Nephron (organoid): ENCODE measurements around the gene PPP1R14C.

Experiments
- H3K27ac Mint-ChIP-seq, 3 experiments: 2 replicates each; pipeline ENCODE4 v1.8.0; 2020; ENCODE audit warnings: mixed read lengths in 3 of 3, mild to moderate bottlenecking in 2 of 3, moderate library complexity in 1 of 3
- H3K27me3 Mint-ChIP-seq: 2 replicates; pipeline ENCODE4 v1.8.0; 2021; ENCODE audit warnings: low read depth, mild to moderate bottlenecking, moderate library complexity, mixed read lengths
- H3K36me3 Mint-ChIP-seq: 2 replicates; pipeline ENCODE4 v1.8.0; 2020; ENCODE audit warnings: low read depth, mixed read lengths
- H3K4me1 Mint-ChIP-seq: 2 replicates; pipeline ENCODE4 v1.8.0; 2020; ENCODE audit warnings: mixed read lengths
- H3K4me3 Mint-ChIP-seq, 3 experiments: 2 replicates each; pipeline ENCODE4 v1.8.0; 2020; ENCODE audit warnings: mild to moderate bottlenecking in 3 of 3, mixed read lengths in 3 of 3, moderate library complexity in 2 of 3
- H3K9me3 Mint-ChIP-seq: 2 replicates; pipeline ENCODE4 v1.8.0; 2020; ENCODE audit warnings: mixed read lengths
- CTCF ChIP-seq, 3 experiments: fragments of 200-600 bp; sonication (generic); IDR thresholded peaks; one replicate each; pipeline ENCODE4 v1.5.0; 2021; ENCODE audit warnings: antibody characterized with exemption in 3 of 3; ENCODE audit not compliant: unreplicated experiment in 3 of 3

The PPP1R14C gene

GRCh38 chr6:150280703-150281102, 137.9 kb downstream of the PPP1R14C start:
- Mint-ChIP-seq H3K4me1 (peaks cover 27% of the 10 kb centered on the region), H3K27me3 (peaks cover 40% of the 10 kb centered on the region), H3K36me3 (no peaks in the 10 kb centered on the region)

GRCh38 chr6:150281767-150282166, 138.9 kb downstream of the PPP1R14C start:
- no peak overlapping the region for H3K4me3 Mint-ChIP-seq
- H3K9me3 Mint-ChIP-seq, result peaks cover 10% of the 10 kb centered on the region
- H3K27me3 Mint-ChIP-seq, result peaks cover 37% of the 10 kb centered on the region
- no peak for TF ChIP-seq CTCF (IDR thresholded peaks at IDR 0.05; ENCODE audit: unreplicated experiment in 3 of 3)
- H3K4me1 Mint-ChIP-seq, result peaks cover 29% of the 10 kb centered on the region
- H3K27ac Mint-ChIP-seq, result no peak overlapping the region
- H3K36me3 Mint-ChIP-seq, result no peaks in the 10 kb centered on the region

More at GRCh38 chr6:150280703-150281102, 137.9 kb downstream of the PPP1R14C start:
- Mint-ChIP-seq H3K9me3 (peaks cover 2% of the 10 kb centered on the region), H3K27ac (no peak overlapping the region), H3K4me3 (no peak overlapping the region)
- no peak for TF ChIP-seq CTCF (IDR thresholded peaks at IDR 0.05; ENCODE audit: unreplicated experiment in 3 of 3)

GRCh38 chr6:150282806-150283205, 140.0 kb downstream of the PPP1R14C start:
- H3K9me3 Mint-ChIP-seq, result peaks cover 13% of the 10 kb centered on the region
- TF ChIP-seq CTCF (IDR thresholded peaks at IDR 0.05; ENCODE audit: unreplicated experiment in 3 of 3), result no peak

GRCh38 chr6:150286460-150286859, 143.6 kb downstream of the PPP1R14C start:
- TF ChIP-seq CTCF (IDR thresholded peaks at IDR 0.05; ENCODE audit: unreplicated experiment in 3 of 3), result no peak
- no peak overlapping the region for H3K4me3 Mint-ChIP-seq
- H3K27ac Mint-ChIP-seq, result no peak overlapping the region
- peaks cover 21% of the 10 kb centered on the region for H3K27me3 Mint-ChIP-seq
- no peaks in the 10 kb centered on the region for H3K36me3 Mint-ChIP-seq
- peaks cover 13% of the 10 kb centered on the region for H3K9me3 Mint-ChIP-seq
- peaks cover 18% of the 10 kb centered on the region for H3K4me1 Mint-ChIP-seq

More at GRCh38 chr6:150282806-150283205, 140.0 kb downstream of the PPP1R14C start:
- Mint-ChIP-seq H3K27me3 (peaks cover 27% of the 10 kb centered on the region), H3K4me1 (peaks cover 20% of the 10 kb centered on the region), H3K4me3 (no peak overlapping the region), H3K36me3 (no peaks in the 10 kb centered on the region), H3K27ac (no peak overlapping the region)

GRCh38 chr6:150286912-150287311, 144.1 kb downstream of the PPP1R14C start:
- H3K27ac Mint-ChIP-seq, result no peak overlapping the region
- no peak for TF ChIP-seq CTCF (IDR thresholded peaks at IDR 0.05; ENCODE audit: unreplicated experiment in 3 of 3)
- H3K4me3 Mint-ChIP-seq, result no peak overlapping the region
- peaks cover 13% of the 10 kb centered on the region for H3K9me3 Mint-ChIP-seq
- H3K4me1 Mint-ChIP-seq, result peaks cover 18% of the 10 kb centered on the region
- H3K27me3 Mint-ChIP-seq, result peaks cover 21% of the 10 kb centered on the region
- no peaks in the 10 kb centered on the region for H3K36me3 Mint-ChIP-seq

GRCh38 chr6:150288456-150288855, 145.6 kb downstream of the PPP1R14C start:
- peaks cover 22% of the 10 kb centered on the region for H3K4me1 Mint-ChIP-seq
- TF ChIP-seq CTCF (IDR thresholded peaks at IDR 0.05; ENCODE audit: unreplicated experiment in 3 of 3), result no peak
- H3K4me3 Mint-ChIP-seq, result no peak overlapping the region
- H3K27me3 Mint-ChIP-seq, result peaks cover 19% of the 10 kb centered on the region
- H3K9me3 Mint-ChIP-seq, result peaks cover 11% of the 10 kb centered on the region
- no peaks in the 10 kb centered on the region for H3K36me3 Mint-ChIP-seq
- H3K27ac Mint-ChIP-seq, result no peak overlapping the region
